Measurements from ENCODE around the gene COL23A1.

DNA sequence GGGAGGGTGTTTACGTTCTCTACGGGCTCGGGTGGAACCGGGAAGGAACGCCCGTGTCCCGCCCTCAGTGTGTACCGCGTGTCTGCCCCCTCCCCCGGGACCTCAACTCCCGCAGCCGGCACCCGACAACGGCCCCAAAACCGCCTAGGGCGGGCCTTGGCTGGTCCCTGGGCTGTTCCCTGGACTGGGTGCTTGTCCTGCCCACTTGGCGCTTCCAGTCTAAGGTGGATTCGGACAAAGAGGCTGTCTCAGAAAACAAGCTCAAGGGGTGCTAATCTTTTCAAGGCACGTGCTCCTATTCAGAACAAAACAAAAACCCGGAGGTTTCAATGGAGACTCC is 37.0 kb upstream of the COL23A1 start:
- TF ChIP-seq, protein P1, sequence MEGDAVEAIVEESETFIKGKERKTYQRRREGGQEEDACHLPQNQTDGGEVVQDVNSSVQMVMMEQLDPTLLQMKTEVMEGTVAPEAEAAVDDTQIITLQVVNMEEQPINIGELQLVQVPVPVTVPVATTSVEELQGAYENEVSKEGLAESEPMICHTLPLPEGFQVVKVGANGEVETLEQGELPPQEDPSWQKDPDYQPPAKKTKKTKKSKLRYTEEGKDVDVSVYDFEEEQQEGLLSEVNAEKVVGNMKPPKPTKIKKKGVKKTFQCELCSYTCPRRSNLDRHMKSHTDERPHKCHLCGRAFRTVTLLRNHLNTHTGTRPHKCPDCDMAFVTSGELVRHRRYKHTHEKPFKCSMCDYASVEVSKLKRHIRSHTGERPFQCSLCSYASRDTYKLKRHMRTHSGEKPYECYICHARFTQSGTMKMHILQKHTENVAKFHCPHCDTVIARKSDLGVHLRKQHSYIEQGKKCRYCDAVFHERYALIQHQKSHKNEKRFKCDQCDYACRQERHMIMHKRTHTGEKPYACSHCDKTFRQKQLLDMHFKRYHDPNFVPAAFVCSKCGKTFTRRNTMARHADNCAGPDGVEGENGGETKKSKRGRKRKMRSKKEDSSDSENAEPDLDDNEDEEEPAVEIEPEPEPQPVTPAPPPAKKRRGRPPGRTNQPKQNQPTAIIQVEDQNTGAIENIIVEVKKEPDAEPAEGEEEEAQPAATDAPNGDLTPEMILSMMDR (IDR thresholded peaks at IDR 0.05; ENCODE audit: low read depth, low read length) = no peak
- TF ChIP-seq EZH2phosphoT487 (IDR thresholded peaks at IDR 0.05; ENCODE audit: low read depth) = no peak

Measured in OCI-LY3 (cell line).